KMS-11 (cell line): ENCODE results near the gene PIKFYVE.
"Not testable (repeated sequence)": the region's sequence is repeated elsewhere in the genome, so short reads cannot be mapped to it uniquely, and the experiment has no call there.

Experiments used
- H2AFZ ChIP-seq: fragments of 200-600 bp; sonication (generic); 2 replicates; pipeline ENCODE4 v1.6.1; 2016; ENCODE audit warnings: antibody characterized with exemption, mixed run types, low read depth
- H3K27ac ChIP-seq: fragments of 200-600 bp; sonication (generic); 2 replicates; pipeline ENCODE4 v1.6.1; 2016; ENCODE audit warnings: mild to moderate bottlenecking, mixed run types
- H3K27me3 ChIP-seq: fragments of 200-600 bp; sonication (generic); 2 replicates; pipeline ENCODE4 v1.6.1; 2017; ENCODE audit warnings: mild to moderate bottlenecking, low read depth, mixed run types, moderate library complexity; ENCODE audit not compliant: insufficient read depth
- H3K36me3 ChIP-seq: fragments of 200-600 bp; sonication (generic); 2 replicates; pipeline ENCODE4 v1.6.1; 2017; ENCODE audit warnings: mild to moderate bottlenecking, mixed run types; ENCODE audit not compliant: insufficient read depth
- H3K4me1 ChIP-seq: fragments of 200-600 bp; sonication (generic); 2 replicates; pipeline ENCODE4 v1.6.1; 2016; ENCODE audit warnings: mild to moderate bottlenecking, low read depth, mixed run types; ENCODE audit not compliant: poor library complexity, severe bottlenecking
- H3K4me2 ChIP-seq: fragments of 200-600 bp; sonication (generic); 2 replicates; pipeline ENCODE4 v1.7.0; 2016; ENCODE audit warnings: mild to moderate bottlenecking, mixed run types
- H3K4me3 ChIP-seq: fragments of 200-600 bp; sonication (generic); IDR thresholded peaks from 2 replicates; pipeline ENCODE4 v1.6.1; 2017; ENCODE audit warnings: low read depth, low read length, mixed read lengths; ENCODE audit not compliant: insufficient read depth
- H3K79me2 ChIP-seq: fragments of 200-600 bp; sonication (generic); 2 replicates; pipeline ENCODE4 v1.6.1; 2016; ENCODE audit warnings: low read depth, mixed run types; ENCODE audit not compliant: insufficient read depth
- H3K9ac ChIP-seq: fragments of 200-600 bp; sonication (generic); 2 replicates; pipeline ENCODE4 v1.6.1; 2016; ENCODE audit warnings: mild to moderate bottlenecking, mixed run types
- H4K20me1 ChIP-seq: fragments of 200-600 bp; sonication (generic); 2 replicates; pipeline ENCODE4 v1.6.1; 2016; ENCODE audit warnings: mild to moderate bottlenecking, mixed run types; ENCODE audit not compliant: insufficient read depth
- TF ChIP-seq, protein P1 (sequence below): fragments of 200-600 bp; sonication (generic); conservative IDR thresholded peaks from 2 replicates; pipeline ENCODE4 v1.6.1; 2017; ENCODE audit warnings: low read depth, mild to moderate bottlenecking, antibody characterized with exemption, low read length, moderate library complexity, mixed read lengths

Gene PIKFYVE

DNA sequence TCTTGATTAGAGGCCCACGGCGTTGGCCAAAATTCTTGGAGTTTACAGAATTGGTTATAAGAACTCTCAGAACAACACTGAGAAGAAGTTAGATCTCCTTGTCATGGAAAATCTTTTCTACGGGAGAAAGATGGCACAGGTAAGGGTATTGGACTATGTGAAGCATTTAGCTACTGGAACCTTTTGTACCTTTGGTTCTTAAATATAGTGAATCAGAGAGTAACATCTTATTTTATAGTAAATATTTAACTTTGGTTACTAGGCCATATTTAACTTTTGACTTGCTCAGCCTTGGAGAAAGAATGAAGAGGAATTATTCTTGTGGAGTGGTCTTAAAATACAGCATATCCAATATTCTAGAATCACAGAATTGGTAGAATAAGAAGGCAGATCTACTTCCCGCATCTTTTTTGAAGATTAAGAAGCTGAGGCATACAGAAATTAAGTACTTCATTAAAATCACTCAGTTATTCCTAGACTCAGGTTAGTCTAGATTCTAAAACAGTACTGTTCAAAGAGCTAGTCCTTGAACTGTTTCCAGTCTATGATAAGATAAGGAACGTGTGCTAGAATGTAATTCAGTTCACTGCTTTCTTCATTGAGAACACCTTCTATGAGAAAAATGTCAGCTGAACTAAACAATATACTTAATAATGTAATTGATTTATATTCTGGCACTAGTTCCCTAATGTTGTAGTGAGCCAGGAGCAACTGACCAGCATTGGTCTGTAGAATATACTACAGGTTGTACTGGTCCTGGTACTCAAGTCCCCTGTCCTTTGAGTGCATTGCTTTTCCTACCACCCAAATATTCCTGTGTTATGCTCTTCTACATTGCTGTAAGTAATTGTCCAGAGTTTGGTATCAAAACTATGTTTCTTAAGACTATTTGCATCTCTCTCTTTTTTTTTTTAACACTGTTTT is 86.9 kb downstream of the PIKFYVE start:
- no peak overlapping the region for H3K27ac ChIP-seq
- no peaks in the 10 kb centered on the region for H3K27me3 ChIP-seq
- no peak overlapping the region for H2AFZ ChIP-seq
- no peaks in the 10 kb centered on the region for H3K79me2 ChIP-seq
- TF ChIP-seq, protein P1, sequence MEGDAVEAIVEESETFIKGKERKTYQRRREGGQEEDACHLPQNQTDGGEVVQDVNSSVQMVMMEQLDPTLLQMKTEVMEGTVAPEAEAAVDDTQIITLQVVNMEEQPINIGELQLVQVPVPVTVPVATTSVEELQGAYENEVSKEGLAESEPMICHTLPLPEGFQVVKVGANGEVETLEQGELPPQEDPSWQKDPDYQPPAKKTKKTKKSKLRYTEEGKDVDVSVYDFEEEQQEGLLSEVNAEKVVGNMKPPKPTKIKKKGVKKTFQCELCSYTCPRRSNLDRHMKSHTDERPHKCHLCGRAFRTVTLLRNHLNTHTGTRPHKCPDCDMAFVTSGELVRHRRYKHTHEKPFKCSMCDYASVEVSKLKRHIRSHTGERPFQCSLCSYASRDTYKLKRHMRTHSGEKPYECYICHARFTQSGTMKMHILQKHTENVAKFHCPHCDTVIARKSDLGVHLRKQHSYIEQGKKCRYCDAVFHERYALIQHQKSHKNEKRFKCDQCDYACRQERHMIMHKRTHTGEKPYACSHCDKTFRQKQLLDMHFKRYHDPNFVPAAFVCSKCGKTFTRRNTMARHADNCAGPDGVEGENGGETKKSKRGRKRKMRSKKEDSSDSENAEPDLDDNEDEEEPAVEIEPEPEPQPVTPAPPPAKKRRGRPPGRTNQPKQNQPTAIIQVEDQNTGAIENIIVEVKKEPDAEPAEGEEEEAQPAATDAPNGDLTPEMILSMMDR, result no peak
- H3K4me1 ChIP-seq, result no peaks in the 10 kb centered on the region
- H3K4me2 ChIP-seq, result no peak overlapping the region
- no peak overlapping the region for H3K9ac ChIP-seq
- no peak overlapping the region for H3K4me3 ChIP-seq
- H3K36me3 ChIP-seq, result no peaks in the 10 kb centered on the region
- no peaks in the 10 kb centered on the region for H4K20me1 ChIP-seq

DNA sequence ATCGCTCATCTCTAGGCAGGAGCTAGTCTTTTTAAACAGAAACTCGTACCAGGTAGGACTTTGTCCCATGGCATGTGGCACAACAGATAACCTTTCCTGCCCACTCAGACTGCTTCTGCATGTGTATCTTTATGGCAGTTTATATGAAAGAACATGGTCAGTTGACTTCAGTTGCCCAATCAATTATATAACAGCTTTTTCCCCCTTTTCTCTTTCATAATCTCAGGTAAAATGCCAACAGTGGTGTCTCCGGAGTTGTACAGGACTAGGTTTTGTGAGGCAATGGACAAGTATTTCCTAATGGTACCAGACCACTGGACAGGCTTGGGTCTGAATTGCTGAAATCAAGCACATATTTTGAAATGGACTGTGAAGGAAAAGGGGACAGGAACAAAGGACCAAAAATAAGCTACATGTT is 88.9 kb downstream of the PIKFYVE start:
- Histone ChIP-seq H2AFZ (no peak overlapping the region), H3K4me3 (no peak overlapping the region), H3K79me2 (no peaks in the 10 kb centered on the region), H4K20me1 (no peaks in the 10 kb centered on the region), H3K27ac (no peak overlapping the region), H3K4me1 (no peaks in the 10 kb centered on the region), H3K4me2 (no peak overlapping the region), H3K27me3 (no peaks in the 10 kb centered on the region), H3K9ac (no peak overlapping the region), H3K36me3 (no peaks in the 10 kb centered on the region)
- TF ChIP-seq, protein P1, result no peak

DNA sequence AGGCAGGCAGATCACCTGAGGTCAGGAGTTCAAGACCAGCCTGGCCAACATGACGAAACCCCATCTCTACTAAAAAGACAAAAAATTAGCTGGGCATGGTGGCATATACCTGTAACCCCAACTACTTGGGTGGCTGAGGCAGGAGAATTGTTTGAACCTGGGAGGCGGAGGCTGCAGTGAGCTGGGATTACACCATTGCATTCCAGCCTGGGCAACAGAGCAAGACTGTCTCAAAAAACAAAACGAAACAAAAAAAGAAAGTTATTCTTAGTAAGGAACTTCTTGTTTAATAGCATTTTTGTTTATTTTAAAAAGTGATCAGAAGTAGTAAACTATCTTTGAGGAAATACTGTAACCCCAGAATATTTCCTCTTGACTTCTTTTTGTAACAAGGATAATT is 90.4 kb downstream of the PIKFYVE start:
- not testable (repeated sequence) for H2AFZ ChIP-seq, H3K79me2 ChIP-seq, H3K9ac ChIP-seq, H4K20me1 ChIP-seq, H3K4me3 ChIP-seq, H3K4me1 ChIP-seq, H3K4me2 ChIP-seq, H3K27me3 ChIP-seq, H3K36me3 ChIP-seq, H3K27ac ChIP-seq

DNA sequence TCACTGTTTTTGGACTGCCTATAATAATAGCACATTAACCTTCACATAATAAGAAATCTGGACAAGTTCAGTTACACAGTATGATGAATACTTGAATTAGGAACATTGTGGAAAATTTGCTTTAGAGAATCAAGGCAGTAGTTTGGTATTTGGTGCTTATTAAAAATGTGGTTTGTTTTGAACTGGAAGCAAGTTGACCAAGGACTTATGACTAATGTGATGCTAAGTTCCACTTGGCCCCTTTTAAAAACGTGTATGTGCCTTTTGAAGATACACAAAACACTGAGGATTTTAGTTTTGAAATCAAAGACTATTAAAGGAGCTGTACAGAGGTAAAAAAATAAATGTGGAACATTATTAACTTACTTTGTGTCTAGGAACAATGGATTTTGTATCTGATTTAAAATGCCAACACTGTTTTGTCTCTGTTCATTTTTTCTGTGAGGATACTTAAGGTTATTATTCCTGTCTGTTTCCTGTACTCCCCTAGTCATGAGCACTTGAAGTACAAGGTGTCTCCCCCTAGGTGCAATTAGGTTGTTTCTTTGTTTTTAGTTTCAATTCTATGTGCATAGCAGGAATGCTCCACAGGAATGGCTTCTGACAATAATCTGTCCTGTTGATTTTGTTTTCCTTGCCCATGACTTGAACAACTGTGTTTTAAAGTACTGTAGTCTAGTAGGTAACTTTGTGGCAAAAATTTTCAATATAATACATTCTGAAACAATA is 91.0 kb downstream of the PIKFYVE start:
- no peak overlapping the region for H3K9ac ChIP-seq
- no peaks in the 10 kb centered on the region for H3K36me3 ChIP-seq
- H3K4me3 ChIP-seq, result no peak overlapping the region
- no peak overlapping the region for H3K4me2 ChIP-seq
- H3K79me2 ChIP-seq, result no peaks in the 10 kb centered on the region
- H3K27me3 ChIP-seq, result no peaks in the 10 kb centered on the region
- TF ChIP-seq, protein P1, result no peak
- H3K4me1 ChIP-seq, result no peaks in the 10 kb centered on the region
- no peak overlapping the region for H3K27ac ChIP-seq
- no peaks in the 10 kb centered on the region for H4K20me1 ChIP-seq
- H2AFZ ChIP-seq, result no peak overlapping the region
